ENCODE results near the gene METTL8. TPM values are rescaled to one million over a fixed set of nuclear protein-coding genes. Genes with fewer than 3 reads are reported as not detected.
A peak's percentile ranks its signal among the peaks of the same experiment; 100 is the strongest.

The METTL8 gene
- total and polyA plus RNA-seq, 2 of the 13 experiments (the other 11 are each of a cell fraction or from before 2014, with no cell fraction given) = 18.6 to 68.2 TPM

DNA sequence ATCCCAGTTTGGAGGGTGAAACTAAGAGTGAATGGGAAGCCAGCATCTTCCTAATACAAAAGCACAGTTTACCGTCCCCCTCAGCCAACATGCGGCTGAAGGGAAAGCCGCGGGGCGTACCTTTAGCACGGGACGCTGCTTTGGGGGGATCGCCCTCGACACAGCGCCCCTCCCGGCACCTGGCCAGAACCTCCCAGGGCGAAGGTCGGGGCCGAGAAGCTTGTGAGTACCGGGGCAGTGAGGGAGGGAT is at the start of gene METTL8 (continued):
- TF ChIP-seq, protein P1, sequence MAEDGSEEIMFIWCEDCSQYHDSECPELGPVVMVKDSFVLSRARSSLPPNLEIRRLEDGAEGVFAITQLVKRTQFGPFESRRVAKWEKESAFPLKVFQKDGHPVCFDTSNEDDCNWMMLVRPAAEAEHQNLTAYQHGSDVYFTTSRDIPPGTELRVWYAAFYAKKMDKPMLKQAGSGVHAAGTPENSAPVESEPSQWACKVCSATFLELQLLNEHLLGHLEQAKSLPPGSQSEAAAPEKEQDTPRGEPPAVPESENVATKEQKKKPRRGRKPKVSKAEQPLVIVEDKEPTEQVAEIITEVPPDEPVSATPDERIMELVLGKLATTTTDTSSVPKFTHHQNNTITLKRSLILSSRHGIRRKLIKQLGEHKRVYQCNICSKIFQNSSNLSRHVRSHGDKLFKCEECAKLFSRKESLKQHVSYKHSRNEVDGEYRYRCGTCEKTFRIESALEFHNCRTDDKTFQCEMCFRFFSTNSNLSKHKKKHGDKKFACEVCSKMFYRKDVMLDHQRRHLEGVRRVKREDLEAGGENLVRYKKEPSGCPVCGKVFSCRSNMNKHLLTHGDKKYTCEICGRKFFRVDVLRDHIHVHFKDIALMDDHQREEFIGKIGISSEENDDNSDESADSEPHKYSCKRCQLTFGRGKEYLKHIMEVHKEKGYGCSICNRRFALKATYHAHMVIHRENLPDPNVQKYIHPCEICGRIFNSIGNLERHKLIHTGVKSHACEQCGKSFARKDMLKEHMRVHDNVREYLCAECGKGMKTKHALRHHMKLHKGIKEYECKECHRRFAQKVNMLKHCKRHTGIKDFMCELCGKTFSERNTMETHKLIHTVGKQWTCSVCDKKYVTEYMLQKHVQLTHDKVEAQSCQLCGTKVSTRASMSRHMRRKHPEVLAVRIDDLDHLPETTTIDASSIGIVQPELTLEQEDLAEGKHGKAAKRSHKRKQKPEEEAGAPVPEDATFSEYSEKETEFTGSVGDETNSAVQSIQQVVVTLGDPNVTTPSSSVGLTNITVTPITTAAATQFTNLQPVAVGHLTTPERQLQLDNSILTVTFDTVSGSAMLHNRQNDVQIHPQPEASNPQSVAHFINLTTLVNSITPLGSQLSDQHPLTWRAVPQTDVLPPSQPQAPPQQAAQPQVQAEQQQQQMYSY (CRISPR knock-in tag; IDR thresholded peaks at IDR 0.05) = no peak
- TF ChIP-seq, protein P2, sequence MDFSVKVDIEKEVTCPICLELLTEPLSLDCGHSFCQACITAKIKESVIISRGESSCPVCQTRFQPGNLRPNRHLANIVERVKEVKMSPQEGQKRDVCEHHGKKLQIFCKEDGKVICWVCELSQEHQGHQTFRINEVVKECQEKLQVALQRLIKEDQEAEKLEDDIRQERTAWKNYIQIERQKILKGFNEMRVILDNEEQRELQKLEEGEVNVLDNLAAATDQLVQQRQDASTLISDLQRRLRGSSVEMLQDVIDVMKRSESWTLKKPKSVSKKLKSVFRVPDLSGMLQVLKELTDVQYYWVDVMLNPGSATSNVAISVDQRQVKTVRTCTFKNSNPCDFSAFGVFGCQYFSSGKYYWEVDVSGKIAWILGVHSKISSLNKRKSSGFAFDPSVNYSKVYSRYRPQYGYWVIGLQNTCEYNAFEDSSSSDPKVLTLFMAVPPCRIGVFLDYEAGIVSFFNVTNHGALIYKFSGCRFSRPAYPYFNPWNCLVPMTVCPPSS (IDR thresholded peaks at IDR 0.05) = no peak
- TF ChIP-seq ZNF775 (CRISPR knock-in tag; IDR thresholded peaks at IDR 0.05; ENCODE audit: borderline replicate concordance) (no peak), ERF (CRISPR knock-in tag; IDR thresholded peaks at IDR 0.05) (no peak; the same call in 1 of the 2 replicates), POLR2AphosphoS5 (IDR thresholded peaks at IDR 0.05; ENCODE audit: low read depth, low read length) (peak; percentile 76), ISX (CRISPR knock-in tag; conservative IDR thresholded peaks at IDR 0.05) (no peak), ZNF850 (CRISPR knock-in tag; conservative IDR thresholded peaks at IDR 0.05) (no peak), ASH2L (IDR thresholded peaks at IDR 0.05; ENCODE audit: insufficient read length, low read depth, low read length) (no peak), ZNF44 (CRISPR knock-in tag; IDR thresholded peaks at IDR 0.05) (no peak), THYN1 (CRISPR knock-in tag; IDR thresholded peaks at IDR 0.05; ENCODE audit: borderline replicate concordance, low read depth) (no peak), ZNF367 (CRISPR knock-in tag; IDR thresholded peaks at IDR 0.05; ENCODE audit: borderline replicate concordance) (no peak), NR2F6 (IDR thresholded peaks at IDR 0.05) (peak; percentile 37; the same call in 1 of the 2 replicates), NR2F6 (CRISPR knock-in tag; IDR thresholded peaks at IDR 0.05) (peak; percentile 83), EHMT2 (IDR thresholded peaks at IDR 0.05; ENCODE audit: borderline replicate concordance, low read depth, low read length) (no peak), NFKBIZ (CRISPR knock-in tag; IDR thresholded peaks at IDR 0.05) (peak; percentile 28; the same call in 1 of the 2 replicates), FIP1L1 (IDR thresholded peaks at IDR 0.05; ENCODE audit: borderline replicate concordance, insufficient read depth, low read depth, low read length) (0 out of 2 replicates have a peak, but pooled peaks have one; percentile 6), RFX5 (IDR thresholded peaks at IDR 0.05; ENCODE audit: low read depth, low read length) (no peak), KDM2A (CRISPR knock-in tag; IDR thresholded peaks at IDR 0.05; ENCODE audit: borderline replicate concordance, low read depth) (peak; percentile 90; the same call in 1 of the 2 replicates)
- TF ChIP-seq, protein P3, sequence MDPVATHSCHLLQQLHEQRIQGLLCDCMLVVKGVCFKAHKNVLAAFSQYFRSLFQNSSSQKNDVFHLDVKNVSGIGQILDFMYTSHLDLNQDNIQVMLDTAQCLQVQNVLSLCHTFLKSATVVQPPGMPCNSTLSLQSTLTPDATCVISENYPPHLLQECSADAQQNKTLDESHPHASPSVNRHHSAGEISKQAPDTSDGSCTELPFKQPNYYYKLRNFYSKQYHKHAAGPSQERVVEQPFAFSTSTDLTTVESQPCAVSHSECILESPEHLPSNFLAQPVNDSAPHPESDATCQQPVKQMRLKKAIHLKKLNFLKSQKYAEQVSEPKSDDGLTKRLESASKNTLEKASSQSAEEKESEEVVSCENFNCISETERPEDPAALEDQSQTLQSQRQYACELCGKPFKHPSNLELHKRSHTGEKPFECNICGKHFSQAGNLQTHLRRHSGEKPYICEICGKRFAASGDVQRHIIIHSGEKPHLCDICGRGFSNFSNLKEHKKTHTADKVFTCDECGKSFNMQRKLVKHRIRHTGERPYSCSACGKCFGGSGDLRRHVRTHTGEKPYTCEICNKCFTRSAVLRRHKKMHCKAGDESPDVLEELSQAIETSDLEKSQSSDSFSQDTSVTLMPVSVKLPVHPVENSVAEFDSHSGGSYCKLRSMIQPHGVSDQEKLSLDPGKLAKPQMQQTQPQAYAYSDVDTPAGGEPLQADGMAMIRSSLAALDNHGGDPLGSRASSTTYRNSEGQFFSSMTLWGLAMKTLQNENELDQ (CRISPR knock-in tag; IDR thresholded peaks at IDR 0.05; ENCODE audit: borderline replicate concordance) = peak; percentile 93
- TF ChIP-seq, protein P4, sequence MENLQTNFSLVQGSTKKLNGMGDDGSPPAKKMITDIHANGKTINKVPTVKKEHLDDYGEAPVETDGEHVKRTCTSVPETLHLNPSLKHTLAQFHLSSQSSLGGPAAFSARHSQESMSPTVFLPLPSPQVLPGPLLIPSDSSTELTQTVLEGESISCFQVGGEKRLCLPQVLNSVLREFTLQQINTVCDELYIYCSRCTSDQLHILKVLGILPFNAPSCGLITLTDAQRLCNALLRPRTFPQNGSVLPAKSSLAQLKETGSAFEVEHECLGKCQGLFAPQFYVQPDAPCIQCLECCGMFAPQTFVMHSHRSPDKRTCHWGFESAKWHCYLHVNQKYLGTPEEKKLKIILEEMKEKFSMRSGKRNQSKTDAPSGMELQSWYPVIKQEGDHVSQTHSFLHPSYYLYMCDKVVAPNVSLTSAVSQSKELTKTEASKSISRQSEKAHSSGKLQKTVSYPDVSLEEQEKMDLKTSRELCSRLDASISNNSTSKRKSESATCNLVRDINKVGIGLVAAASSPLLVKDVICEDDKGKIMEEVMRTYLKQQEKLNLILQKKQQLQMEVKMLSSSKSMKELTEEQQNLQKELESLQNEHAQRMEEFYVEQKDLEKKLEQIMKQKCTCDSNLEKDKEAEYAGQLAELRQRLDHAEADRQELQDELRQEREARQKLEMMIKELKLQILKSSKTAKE (CRISPR knock-in tag; IDR thresholded peaks at IDR 0.05; ENCODE audit: borderline replicate concordance) = no peak
- TF ChIP-seq, protein P5, sequence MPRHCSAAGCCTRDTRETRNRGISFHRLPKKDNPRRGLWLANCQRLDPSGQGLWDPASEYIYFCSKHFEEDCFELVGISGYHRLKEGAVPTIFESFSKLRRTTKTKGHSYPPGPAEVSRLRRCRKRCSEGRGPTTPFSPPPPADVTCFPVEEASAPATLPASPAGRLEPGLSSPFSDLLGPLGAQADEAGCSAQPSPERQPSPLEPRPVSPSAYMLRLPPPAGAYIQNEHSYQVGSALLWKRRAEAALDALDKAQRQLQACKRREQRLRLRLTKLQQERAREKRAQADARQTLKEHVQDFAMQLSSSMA (CRISPR knock-in tag; IDR thresholded peaks at IDR 0.05) = peak; percentile 93

Data from HepG2 (cell line).